ENCODE results near the gene RASGRF1. TPM values are rescaled to one million over a fixed set of nuclear protein-coding genes. Genes with fewer than 3 reads are reported as not detected.

RASGRF1 gene
- total RNA-seq, 1 experiment from 2014 or later = 0.24 TPM

DNA sequence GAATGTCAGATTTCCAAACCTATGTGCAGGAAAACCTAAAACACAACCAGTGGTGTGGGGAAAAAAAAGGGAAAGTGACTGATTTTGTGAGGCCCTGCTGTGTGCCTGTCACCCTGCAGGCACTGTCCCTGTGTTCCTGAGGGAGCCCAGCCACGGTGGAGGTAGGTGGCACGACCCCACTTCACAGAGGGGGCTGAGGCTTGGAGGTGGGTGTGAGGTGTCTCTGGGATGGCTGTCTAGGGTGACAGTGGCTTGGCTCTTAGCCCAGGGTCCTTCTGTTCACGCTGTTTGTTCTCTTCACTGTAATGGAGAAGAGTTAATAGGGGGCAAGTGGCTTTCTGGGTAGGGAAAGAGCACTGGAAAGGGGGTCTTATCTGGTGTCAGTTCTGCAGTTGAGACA lies 22.6 kb downstream of the RASGRF1 start:
- Histone ChIP-seq H3K27ac (no peak overlapping the region), H3K4me3 (no peak overlapping the region), H3K27me3 (replicated peaks) (no peaks in the 10 kb centered on the region), H3K9me3 (replicated peaks) (no peaks in the 10 kb centered on the region), H3K36me3 (no peaks in the 10 kb centered on the region), H3K4me1 (replicated peaks) (no peaks in the 10 kb centered on the region)
- DNase-seq (ENCODE audit: low read depth in 1 of 2, low spot score in 2 of 2) = no peak

DNA sequence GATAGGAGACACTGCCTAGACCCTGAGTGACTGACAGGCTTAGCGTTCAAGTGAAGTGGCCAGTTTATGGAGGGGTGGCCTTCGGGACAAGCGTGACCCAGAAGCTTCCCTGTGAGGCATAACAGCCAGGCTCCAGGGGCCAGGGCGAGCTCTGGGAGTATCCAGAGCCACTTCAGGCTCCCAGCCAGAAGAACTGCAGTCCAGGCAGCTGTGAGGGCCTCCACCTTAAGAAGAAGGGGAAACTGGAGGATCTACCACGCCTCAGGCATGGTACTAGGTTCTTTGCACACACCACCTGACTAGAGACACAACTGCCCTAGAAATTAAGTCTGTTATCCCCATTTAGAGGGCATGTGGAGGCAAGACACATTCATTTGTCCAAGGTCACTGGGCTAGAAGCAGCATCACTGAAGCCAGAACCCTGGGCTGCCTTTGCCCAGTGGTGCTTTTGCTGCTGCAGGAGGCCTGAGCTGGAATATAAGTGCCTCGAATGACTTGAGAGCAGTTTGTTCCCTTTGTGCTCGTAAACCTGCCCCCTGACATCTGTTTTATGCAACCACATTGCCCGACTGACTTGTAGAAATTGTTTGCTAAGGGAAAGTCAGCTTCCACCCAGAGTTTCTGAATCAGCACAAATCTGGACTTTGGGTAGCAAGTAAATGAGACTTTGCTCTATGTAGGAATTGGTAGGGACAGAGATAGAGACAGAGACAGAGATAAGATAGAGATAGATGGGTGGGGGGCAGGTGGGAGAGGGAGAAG lies 23.3 kb downstream of the RASGRF1 start:
- no peak overlapping the region for H3K27ac ChIP-seq
- H3K4me1 ChIP-seq (replicated peaks) = no peaks in the 10 kb centered on the region
- no peak overlapping the region for H3K4me3 ChIP-seq
- no peaks in the 10 kb centered on the region for H3K27me3 ChIP-seq (replicated peaks)
- no peak for DNase-seq (ENCODE audit: low read depth in 1 of 2, low spot score in 2 of 2)
- H3K36me3 ChIP-seq = no peaks in the 10 kb centered on the region
- no peaks in the 10 kb centered on the region for H3K9me3 ChIP-seq (replicated peaks)

DNA sequence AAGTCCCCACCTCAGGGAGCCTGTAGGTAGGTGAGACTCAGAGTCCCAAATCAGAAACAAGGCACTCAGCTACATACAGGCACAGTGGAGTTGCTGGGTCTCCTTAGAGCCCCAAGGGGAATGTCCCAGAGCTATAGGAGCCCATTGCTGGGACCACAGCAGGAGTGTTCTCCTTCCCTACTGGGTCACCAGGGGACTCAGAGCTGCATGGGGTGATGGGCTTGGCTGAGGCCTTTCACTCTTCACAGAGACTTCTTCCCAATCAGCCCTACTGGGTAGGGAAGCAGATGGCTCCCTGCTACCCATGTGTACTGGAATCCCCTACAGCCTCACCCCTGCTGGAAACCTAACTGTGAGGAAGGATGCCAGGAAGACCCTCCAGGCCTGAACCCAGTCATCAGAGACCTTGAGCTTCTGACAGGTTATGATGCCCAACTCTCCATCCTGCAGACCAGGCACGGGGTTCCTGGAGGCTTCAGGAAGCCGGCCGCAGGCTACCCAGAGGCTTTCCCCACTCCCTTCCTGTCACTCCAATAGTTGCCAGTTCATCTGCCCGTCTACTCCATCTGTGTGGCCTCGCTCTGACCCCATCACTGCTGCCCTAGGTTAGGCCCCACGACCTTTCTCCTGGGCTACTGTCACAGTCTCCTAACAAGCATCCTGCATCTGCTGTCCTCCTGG lies 24.0 kb downstream of the RASGRF1 start:
- H3K4me1 ChIP-seq (replicated peaks) = no peaks in the 10 kb centered on the region
- DNase-seq (ENCODE audit: low read depth in 1 of 2, low spot score in 2 of 2) = no peak
- no peaks in the 10 kb centered on the region for H3K36me3 ChIP-seq
- no peak overlapping the region for H3K4me3 ChIP-seq
- H3K9me3 ChIP-seq (replicated peaks) = no peaks in the 10 kb centered on the region
- no peaks in the 10 kb centered on the region for H3K27me3 ChIP-seq (replicated peaks)
- no peak overlapping the region for H3K27ac ChIP-seq

DNA sequence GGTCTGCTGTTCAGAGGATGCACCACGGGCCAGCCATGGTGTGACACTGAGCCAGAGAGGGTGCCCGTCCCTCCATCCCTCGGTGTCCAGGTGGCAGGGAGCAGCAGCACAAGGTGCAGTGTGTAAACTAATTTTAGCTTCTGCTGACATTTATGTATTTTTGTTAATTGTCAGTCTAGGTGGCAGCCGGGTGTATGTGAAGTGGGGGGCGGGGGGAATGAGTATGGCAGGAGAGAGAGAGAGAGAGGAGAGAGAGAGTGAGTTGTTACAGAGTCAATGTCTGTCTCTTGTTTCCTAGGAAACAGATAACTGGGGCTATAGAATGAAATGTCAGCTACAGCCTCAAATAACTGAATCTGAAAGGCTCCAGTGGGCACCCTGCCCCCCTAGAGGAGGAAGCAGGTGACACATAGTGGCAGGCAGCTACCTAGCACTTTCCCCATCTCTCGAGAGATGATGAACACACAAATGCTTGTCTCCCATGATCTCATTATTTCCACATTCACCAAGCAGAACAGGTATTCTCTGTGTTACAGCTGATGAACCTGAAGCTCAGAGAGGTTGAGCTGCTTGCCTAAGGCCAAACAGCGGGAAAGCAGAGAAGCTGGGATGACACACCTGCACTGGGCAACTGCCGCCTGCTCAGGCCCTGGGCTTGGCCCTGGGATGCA lies 24.7 kb downstream of the RASGRF1 start:
- Histone ChIP-seq H3K4me1 (replicated peaks) (no peaks in the 10 kb centered on the region), H3K4me3 (no peak overlapping the region), H3K9me3 (replicated peaks) (no peaks in the 10 kb centered on the region), H3K27me3 (replicated peaks) (no peaks in the 10 kb centered on the region), H3K27ac (no peak overlapping the region), H3K36me3 (no peaks in the 10 kb centered on the region)
- no peak for DNase-seq (ENCODE audit: low read depth in 1 of 2, low spot score in 2 of 2)

DNA sequence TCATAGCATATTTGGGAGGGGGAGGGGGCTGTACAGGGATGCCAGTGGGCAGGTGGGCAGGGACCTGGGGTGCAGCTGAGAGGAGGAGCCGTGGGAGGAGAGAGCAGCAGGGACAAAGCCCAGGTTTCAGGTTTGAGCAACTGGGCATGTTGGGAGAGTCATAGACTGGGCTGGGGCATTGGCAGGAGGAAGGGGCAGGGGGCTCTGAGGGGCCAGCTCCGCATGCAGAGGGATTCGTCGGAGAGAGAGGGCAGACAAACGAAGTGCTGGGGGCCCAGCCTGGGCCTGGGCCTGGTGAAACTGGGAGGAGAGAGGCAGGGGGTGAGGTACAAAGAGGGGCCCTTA lies 25.2 kb downstream of the RASGRF1 start:
- no peaks in the 10 kb centered on the region for H3K36me3 ChIP-seq
- no peaks in the 10 kb centered on the region for H3K9me3 ChIP-seq (replicated peaks)
- no peak overlapping the region for H3K4me3 ChIP-seq
- H3K27ac ChIP-seq = no peak overlapping the region
- no peaks in the 10 kb centered on the region for H3K4me1 ChIP-seq (replicated peaks)
- DNase-seq (ENCODE audit: low read depth in 1 of 2, low spot score in 2 of 2) = no peak
- no peaks in the 10 kb centered on the region for H3K27me3 ChIP-seq (replicated peaks)

DNA sequence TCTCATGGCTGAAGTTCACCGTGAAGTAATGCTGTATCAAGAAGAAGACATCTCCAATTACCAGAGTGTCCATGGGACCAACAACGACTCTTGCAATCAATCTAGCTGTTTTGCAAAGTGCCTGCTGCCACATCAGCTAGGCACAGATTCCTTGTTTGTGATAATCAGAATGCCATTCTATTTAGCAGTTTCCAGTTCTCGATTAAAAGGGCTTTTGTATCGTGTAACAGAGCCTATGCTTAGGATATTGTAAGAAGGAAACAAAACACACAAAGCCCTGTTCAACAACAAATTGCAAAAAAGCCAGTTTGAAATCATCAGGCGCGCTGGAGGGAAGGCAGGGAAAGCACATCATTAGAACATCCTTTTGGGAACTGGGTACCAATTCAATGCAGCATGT lies 26.1 kb downstream of the RASGRF1 start:
- H3K9me3 ChIP-seq (replicated peaks) = no peaks in the 10 kb centered on the region
- H3K4me3 ChIP-seq = no peak overlapping the region
- H3K4me1 ChIP-seq (replicated peaks) = no peaks in the 10 kb centered on the region
- H3K27me3 ChIP-seq (replicated peaks) = 0 out of 2 replicates have a peak, but pooled peaks cover 1% of the 10 kb centered on the region
- DNase-seq (ENCODE audit: low read depth in 1 of 2, low spot score in 2 of 2) = no peak
- H3K27ac ChIP-seq = no peak overlapping the region
- H3K36me3 ChIP-seq = no peaks in the 10 kb centered on the region

DNA sequence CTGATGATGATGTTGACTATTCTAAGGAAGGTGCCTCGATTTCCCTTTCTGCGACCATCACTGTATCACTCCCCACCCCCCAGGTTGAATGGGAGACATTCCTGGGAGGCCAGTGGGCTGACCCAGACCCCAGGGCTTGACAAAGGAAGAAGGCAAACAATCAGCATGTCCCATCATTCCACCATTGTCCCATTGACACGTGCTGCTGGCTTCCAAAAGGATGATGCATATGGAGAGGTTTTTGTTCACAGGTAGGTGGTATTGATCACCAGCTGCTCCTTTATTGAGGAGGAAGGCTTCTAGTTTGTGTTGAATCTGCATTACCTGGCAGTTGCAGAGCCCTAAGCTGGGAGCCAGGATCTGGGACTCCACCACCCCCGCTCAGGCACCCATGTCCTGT lies 30.4 kb downstream of the RASGRF1 start:
- DNase-seq (ENCODE audit: low read depth in 1 of 2, low spot score in 2 of 2) = no peak
- Histone ChIP-seq H3K27ac (no peak overlapping the region), H3K4me3 (no peak overlapping the region), H3K9me3 (replicated peaks) (no peaks in the 10 kb centered on the region), H3K36me3 (no peaks in the 10 kb centered on the region), H3K4me1 (replicated peaks) (no peaks in the 10 kb centered on the region), H3K27me3 (replicated peaks) (peaks cover 3% of the 10 kb centered on the region; the same call in 1 of the 2 replicates)

DNA sequence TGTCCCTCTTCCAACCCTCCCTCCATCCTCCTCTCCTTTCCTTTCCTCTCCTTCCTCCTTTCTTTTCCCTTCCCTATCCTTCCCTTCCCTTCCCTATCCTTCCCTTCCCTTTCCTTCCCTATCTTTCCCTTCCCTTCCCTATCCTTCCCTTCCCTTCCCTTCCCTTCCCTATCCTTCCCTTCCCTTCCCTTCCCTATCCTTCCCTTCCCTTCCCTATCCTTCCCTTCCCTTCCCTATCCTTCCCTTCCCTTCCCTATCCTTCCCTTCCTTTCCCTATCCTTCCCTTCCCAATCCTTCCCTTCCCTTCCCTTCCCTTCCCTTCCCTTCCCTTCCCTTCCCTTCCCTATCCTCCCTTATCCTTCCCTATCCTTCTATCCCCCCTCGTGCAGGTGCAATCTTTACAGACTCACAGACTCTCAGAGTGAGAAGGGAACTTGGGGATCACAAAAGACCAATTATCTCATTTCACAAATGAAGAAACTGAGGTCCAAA lies 31.5 kb downstream of the RASGRF1 start:
- no peaks in the 10 kb centered on the region for H3K4me1 ChIP-seq (replicated peaks)
- no peak for DNase-seq (ENCODE audit: low read depth in 1 of 2, low spot score in 2 of 2)

DNA sequence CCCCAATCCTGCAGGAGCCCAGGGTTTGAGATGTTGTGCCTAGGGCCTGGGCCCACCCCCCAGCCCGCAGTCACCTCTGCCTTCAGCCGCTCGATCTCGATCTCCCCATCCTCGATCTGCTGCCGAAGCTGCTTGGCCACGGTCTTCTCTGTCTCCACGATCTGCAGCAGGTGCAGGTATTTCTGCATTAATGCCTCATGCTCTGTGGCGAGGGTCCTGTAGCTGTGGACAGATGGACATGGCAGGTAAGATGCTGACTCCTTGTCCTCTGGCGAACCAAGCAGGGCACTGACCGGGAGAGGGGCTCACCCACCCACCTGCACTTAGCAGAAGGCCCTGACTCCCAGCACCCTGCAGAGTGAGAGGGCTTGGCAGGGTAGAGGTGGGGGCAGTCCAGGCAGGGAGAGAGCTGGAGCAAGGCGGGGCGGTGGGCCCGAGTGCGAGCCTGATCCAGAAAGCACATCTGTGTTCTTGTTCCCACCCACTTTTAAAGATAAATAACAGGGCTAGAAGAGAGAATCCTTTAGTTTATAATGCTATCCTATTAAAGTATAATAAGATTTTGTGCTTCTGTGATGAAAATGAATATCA lies 32.2 kb downstream of the RASGRF1 start:
- H3K4me1 ChIP-seq (replicated peaks) = no peaks in the 10 kb centered on the region
- H3K36me3 ChIP-seq = no peaks in the 10 kb centered on the region
- no peak overlapping the region for H3K27ac ChIP-seq
- no peaks in the 10 kb centered on the region for H3K9me3 ChIP-seq (replicated peaks)
- no peak overlapping the region for H3K4me3 ChIP-seq
- DNase-seq (ENCODE audit: low read depth in 1 of 2, low spot score in 2 of 2) = no peak
- H3K27me3 ChIP-seq (replicated peaks) = peaks cover 3% of the 10 kb centered on the region; the same call in 1 of the 2 replicates

More for the DNA sequence above, 31.5 kb downstream of the RASGRF1 start:
- H3K27me3 ChIP-seq (replicated peaks) = peaks cover 3% of the 10 kb centered on the region; the same call in 1 of the 2 replicates
- no peak overlapping the region for H3K27ac ChIP-seq
- no peaks in the 10 kb centered on the region for H3K36me3 ChIP-seq
- H3K4me3 ChIP-seq = no peak overlapping the region
- no peaks in the 10 kb centered on the region for H3K9me3 ChIP-seq (replicated peaks)

DNA sequence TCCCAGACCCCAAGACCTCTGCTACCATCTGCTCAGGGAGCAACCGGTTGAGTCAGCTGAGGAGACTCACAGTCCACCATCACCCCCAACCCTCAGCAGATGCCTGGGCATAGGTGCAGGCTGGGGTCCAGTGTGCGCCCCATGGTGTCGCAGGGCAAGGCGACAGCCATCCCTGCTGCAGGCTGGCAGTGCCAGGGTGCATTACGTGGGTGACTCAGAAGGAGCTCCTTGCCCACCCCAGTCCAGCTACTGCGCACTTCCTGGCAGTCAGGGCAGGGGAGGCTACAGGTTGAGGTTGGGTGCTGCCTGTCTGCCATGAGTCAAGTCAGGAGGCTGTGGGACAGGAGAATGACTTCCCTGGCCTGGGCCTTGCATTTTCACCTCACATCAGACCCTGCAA lies 33.5 kb downstream of the RASGRF1 start:
- Histone ChIP-seq H3K36me3 (no peaks in the 10 kb centered on the region), H3K4me3 (no peak overlapping the region), H3K27ac (no peak overlapping the region), H3K4me1 (replicated peaks) (no peaks in the 10 kb centered on the region), H3K27me3 (replicated peaks) (peaks cover 3% of the 10 kb centered on the region; the same call in 1 of the 2 replicates), H3K9me3 (replicated peaks) (no peaks in the 10 kb centered on the region)
- no peak for DNase-seq (ENCODE audit: low read depth in 1 of 2, low spot score in 2 of 2)

DNA sequence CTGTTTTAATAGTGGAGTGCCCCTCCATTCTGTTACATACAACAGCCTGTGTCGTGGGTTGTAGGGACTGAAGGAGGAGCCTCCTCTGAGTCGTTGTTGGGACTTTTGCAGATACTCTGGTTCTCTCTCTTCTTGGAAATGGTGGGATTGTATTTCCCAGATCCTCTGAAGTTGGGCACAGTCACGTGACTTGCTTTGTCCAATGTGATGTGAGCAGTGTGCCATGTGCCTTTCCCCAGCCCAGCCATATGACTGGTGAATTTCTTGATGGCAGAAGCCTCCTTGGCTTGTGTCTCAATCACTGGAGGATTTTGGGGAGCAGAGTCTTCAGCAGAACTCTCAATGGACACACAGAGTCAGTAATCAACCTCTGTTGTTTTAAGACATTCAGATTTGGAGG lies 36.2 kb downstream of the RASGRF1 start:
- Histone ChIP-seq H3K27ac (no peak overlapping the region), H3K9me3 (replicated peaks) (no peaks in the 10 kb centered on the region), H3K4me3 (no peak overlapping the region), H3K27me3 (replicated peaks) (no peaks in the 10 kb centered on the region; the same call in 1 of the 2 replicates), H3K36me3 (no peaks in the 10 kb centered on the region), H3K4me1 (replicated peaks) (no peaks in the 10 kb centered on the region)
- DNase-seq (ENCODE audit: low read depth in 1 of 2, low spot score in 2 of 2) = no peak

DNA sequence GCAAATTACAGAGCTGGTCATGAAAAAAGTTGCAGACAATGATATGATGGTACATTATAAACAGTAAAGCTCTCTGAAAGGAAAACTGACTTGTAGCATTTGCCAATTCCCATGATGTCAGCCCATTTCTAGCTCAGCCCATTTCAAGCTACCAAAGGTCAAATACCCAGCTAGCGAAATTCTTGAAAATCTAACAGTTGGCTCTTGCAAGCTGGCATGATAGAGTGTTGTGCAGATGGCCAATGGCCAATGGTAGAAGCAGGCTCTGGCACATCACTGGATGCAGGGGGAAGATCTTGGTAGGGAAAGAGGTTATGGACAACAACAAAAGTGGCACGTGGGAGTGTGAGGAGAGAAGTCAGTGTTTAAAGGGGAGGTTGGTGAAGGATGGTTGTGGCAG lies 36.7 kb downstream of the RASGRF1 start:
- DNase-seq (ENCODE audit: low read depth in 1 of 2, low spot score in 2 of 2) = no peak
- Histone ChIP-seq H3K27me3 (replicated peaks) (no peaks in the 10 kb centered on the region; the same call in 1 of the 2 replicates), H3K4me1 (replicated peaks) (no peaks in the 10 kb centered on the region), H3K9me3 (replicated peaks) (no peaks in the 10 kb centered on the region), H3K36me3 (no peaks in the 10 kb centered on the region), H3K4me3 (no peak overlapping the region), H3K27ac (no peak overlapping the region)

DNA sequence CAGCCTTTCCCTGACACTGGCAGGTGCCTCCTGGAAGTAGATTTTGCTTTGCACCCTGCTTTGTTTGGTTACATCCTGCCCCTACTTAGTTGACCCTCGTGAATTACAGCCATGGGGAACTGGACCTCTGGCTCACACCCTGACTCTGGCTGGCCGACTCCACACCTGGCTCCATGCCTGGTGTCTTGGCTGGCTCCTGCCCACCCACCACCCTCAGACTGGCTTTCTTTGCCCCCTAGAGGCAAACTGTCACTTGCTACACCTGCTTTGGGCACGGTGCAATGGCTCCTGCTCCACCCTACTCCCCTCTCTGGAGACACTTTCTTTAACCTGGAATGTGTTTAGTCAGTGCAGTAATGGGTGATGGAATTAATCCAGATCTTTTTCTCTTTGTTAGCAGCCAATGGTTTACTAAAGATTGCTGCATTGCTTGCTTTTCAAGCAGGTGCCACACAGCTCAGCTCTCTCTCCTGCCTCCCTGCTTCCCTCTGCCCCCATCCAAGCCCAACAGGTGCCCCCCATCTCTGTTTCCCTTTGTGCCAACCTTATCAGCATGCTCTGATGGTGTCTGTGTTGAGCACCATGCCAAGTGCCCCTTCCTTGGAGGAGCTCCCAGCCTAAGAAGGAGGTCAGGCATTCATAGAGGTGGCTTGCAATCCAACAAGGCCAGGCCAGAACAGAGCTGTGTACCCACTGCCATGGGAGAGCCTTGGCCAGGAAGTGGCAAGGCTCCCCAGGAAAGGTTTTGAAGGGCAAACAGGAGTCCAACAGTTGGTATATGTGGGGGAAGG lies 38.4 kb downstream of the RASGRF1 start:
- no peak overlapping the region for H3K4me3 ChIP-seq
- H3K36me3 ChIP-seq = no peaks in the 10 kb centered on the region
- no peaks in the 10 kb centered on the region for H3K27me3 ChIP-seq (replicated peaks)
- H3K9me3 ChIP-seq (replicated peaks) = no peaks in the 10 kb centered on the region
- no peaks in the 10 kb centered on the region for H3K4me1 ChIP-seq (replicated peaks)
- DNase-seq (ENCODE audit: low read depth in 1 of 2, low spot score in 2 of 2) = no peak
- no peak overlapping the region for H3K27ac ChIP-seq

Measured in SJSA1 (cell line).